AG09309 (cell line): ENCODE results near the gene NOS1.

Experiments
- DNase-seq: peaks from one replicate; pipeline ENCODE4 v3.0.0-alpha.2; 2010; ENCODE audit warnings: low read depth
- H3K4me3 ChIP-seq: 2 replicates; pipeline ENCODE4 v1.5.1; 2011; ENCODE audit warnings: mild to moderate bottlenecking, low read depth, low read length, moderate library complexity; ENCODE audit not compliant: control insufficient read depth
- TF ChIP-seq, protein P1 (sequence below): IDR thresholded peaks from 2 replicates; pipeline ENCODE4 v1.5.1; 2011; ENCODE audit warnings: mild to moderate bottlenecking, low read depth, low read length, inconsistent platforms; ENCODE audit not compliant: insufficient read depth, control insufficient read depth; ENCODE audit errors: missing control alignments

Gene NOS1

DNA sequence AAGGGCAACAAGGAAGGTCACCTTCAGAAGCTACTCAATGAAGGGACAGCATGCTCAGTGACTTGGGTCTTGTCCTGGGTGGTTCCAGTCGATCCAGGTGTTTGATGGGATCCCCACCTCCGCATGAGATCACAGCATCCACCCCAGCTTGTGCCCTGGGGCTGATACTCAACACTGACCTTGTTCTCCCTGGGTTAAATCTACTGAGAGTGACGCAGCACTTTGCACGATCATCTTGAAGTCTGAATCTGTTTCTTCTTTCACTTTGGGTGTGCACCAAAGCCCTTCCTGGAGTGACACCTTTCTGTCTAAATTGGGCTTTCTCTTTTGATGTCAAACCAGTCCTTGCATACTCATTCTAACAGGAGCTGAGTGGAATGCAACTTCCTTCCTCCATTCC is 13.8 kb downstream of the NOS1 start:
- no peak overlapping the region for H3K4me3 ChIP-seq
- TF ChIP-seq, protein P1, sequence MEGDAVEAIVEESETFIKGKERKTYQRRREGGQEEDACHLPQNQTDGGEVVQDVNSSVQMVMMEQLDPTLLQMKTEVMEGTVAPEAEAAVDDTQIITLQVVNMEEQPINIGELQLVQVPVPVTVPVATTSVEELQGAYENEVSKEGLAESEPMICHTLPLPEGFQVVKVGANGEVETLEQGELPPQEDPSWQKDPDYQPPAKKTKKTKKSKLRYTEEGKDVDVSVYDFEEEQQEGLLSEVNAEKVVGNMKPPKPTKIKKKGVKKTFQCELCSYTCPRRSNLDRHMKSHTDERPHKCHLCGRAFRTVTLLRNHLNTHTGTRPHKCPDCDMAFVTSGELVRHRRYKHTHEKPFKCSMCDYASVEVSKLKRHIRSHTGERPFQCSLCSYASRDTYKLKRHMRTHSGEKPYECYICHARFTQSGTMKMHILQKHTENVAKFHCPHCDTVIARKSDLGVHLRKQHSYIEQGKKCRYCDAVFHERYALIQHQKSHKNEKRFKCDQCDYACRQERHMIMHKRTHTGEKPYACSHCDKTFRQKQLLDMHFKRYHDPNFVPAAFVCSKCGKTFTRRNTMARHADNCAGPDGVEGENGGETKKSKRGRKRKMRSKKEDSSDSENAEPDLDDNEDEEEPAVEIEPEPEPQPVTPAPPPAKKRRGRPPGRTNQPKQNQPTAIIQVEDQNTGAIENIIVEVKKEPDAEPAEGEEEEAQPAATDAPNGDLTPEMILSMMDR, result no peak
- no peak for DNase-seq

DNA sequence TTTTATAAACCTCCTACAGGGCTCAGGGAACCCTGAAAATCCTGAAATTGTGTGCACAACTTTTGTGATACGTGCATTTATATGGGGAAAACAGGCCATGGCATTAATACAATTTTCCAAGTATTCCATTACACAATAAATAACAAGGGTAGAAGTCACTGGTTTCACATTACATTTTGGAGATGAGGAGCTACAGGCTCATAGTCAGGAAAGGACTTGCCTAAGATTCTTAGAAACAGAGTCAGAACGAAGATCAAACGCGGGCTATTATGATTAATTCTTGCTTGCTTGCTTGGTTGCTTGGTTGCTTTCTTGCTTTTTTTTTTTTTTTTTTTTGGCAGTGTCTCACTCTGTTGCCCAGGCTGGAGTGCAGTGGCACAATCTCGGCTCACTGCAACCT is 16.7 kb downstream of the NOS1 start:
- no peak for DNase-seq
- TF ChIP-seq, protein P1, result no peak

DNA sequence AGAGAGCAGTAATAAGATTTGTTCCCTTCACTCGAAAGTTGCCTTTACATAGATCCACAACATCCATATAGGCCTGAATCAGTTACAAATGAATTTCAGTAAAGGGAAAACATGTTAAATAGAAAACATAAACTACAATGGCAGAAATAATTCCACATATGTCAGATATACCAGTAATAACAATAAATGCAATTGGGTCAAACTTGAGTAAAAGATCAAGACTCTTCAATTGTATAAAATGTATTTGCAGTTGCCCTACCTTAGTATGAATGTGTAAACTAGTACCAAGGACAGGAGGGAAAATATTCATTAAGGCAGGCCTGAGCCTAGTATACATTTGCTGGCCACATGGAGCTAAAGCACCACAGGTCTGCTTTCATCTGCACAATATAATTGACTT is 17.6 kb downstream of the NOS1 start:
- DNase-seq, result no peak
- TF ChIP-seq, protein P1, result no peak
- H3K4me3 ChIP-seq, result no peak overlapping the region

More for the DNA sequence above, 16.7 kb downstream of the NOS1 start:
- no peak overlapping the region for H3K4me3 ChIP-seq

DNA sequence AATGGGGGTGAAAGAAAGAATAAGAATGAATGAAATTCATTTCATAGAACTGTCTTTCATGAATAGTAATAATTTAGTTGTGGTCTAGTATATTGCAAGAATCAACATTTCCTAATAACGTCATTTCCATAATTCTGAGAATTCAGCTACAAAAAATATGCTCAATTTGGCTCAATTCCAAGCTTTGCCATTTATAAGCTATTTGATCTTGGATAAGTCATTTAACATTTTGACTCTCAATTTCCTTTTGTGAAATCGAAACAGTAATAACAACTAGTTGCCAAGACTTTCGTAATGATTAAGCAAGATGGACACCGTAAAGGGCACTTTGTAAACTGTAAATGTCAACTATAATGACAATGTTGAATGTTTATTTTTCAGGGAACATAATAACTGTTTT is 18.1 kb downstream of the NOS1 start:
- TF ChIP-seq, protein P1, result no peak
- no peak for DNase-seq

DNA sequence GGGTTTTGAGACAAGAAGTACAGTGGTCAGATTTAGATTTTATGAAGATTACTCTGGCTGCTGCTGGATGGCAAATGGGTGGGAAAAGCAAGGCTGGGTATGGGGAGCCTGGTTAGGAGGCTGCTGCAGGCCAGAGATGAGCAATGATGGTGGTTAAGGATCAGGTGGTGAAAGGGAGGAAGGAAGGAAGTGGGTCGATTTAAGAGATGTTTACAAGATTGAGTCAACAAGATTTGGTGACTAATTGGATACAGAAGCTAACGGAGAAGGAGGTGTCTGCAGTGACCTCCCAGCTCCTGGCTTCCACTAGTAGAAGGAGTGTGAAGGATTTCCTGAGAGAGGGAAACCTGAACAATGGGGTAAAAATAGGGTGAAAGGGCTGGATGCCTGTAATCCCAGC is 18.7 kb downstream of the NOS1 start:
- no peak overlapping the region for H3K4me3 ChIP-seq
- TF ChIP-seq, protein P1, result no peak
- no peak for DNase-seq

More for the DNA sequence above, 18.1 kb downstream of the NOS1 start:
- no peak overlapping the region for H3K4me3 ChIP-seq

DNA sequence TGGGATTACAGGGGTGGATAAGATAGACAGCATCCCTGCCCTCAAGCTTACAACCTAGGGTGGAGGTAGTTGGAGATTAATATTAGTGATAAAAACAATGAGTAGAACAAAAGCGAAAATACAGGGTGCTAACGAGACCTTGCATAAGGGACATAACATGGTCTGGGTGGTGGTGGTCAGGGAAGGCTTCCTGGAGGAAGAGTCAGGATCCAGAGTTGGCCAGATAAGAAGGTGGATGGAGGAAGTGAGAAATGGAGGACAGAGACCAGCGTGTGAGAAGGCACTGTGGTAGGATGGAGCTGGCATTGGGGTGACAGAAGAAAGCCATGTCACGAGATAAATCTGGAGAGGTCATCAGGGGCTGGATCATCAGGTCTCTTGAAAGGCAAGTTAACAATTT is 19.2 kb downstream of the NOS1 start:
- TF ChIP-seq, protein P1, result no peak
- no peak for DNase-seq
- no peak overlapping the region for H3K4me3 ChIP-seq

DNA sequence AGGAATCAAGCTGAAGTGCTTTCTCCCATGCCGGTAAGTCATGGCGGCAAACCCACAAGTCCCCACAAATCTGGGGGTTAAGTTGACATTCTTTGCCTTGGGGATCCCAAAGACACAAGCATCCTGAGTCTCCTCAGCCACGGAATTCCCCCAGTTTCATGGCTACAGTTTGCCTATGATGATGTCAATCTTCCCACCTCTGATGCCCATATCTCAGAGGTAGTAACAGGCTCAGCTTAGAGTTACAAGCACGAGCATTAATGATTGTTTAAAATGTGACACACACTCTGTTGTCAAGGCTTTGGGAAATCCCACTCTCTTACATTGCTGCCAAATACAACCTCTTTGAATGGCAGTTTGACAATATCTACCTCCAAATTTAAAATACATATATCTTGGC is 22.3 kb downstream of the NOS1 start:
- H3K4me3 ChIP-seq, result no peak overlapping the region
- no peak for DNase-seq
- TF ChIP-seq, protein P1, result no peak
